Measurements from ENCODE around the gene TRIM10. TPM values are rescaled to one million over a fixed set of nuclear protein-coding genes. Genes with fewer than 3 reads are reported as not detected.
A peak's percentile ranks its signal among the peaks of the same experiment; 100 is the strongest.

Gene TRIM10
- total and polyA plus RNA-seq, 10 of the 15 experiments (the other 5 are each of a cell fraction or from before 2014, with no cell fraction given), result 0.01 TPM; not detected in 9

GRCh38 chr6:30206799-30207618 is 46.0 kb upstream of the TRIM10 start (continued):
- TF ChIP-seq CUX1 (IDR thresholded peaks at IDR 0.05; ENCODE audit: insufficient replicate concordance, low read depth, low read length) (no peak), NFIC (IDR thresholded peaks at IDR 0.05; ENCODE audit: low read depth, low read length) (no peak), CBFB (IDR thresholded peaks at IDR 0.05; ENCODE audit: low read depth) (no peak)

GRCh38 chr6:30206152-30206551 is 45.1 kb upstream of the TRIM10 start:
- RAD21 ChIA-PET (ENCODE audit: unreplicated experiment), result no interaction called here
- Histone ChIP-seq H3K4me1 (ENCODE audit: control insufficient read depth, insufficient read depth, low read length) (peaks cover 58% of the 10 kb centered on the region), H3K4me3 (no peak overlapping the region), H3K9ac (ENCODE audit: control insufficient read depth, insufficient read depth, low read length) (no peak overlapping the region), H3K27ac (ENCODE audit: control insufficient read depth, insufficient read depth) (no peak overlapping the region), H3K36me3 (ENCODE audit: control insufficient read depth in 2 of 2, insufficient read depth in 2 of 2, low read length in 1 of 2) (peaks cover 1 to 20% of the 10 kb centered on the region in 2 experiments; a peak in 3 of 4 replicates), H2AFZ (ENCODE audit: control insufficient read depth, low read depth, low read length) (no peak overlapping the region), H3K4me2 (ENCODE audit: control insufficient read depth, insufficient read depth) (peak overlapping the region; percentile 26; the same call in 1 of the 2 replicates), H3K79me2 (ENCODE audit: control insufficient read depth, insufficient read depth, low read length) (peaks cover 82% of the 10 kb centered on the region), H3K27me3 (replicated peaks in 1 of 2; ENCODE audit: control insufficient read depth in 2 of 2, insufficient read depth in 2 of 2, low read length in 1 of 2) (no peaks in the 10 kb centered on the region), H3K9me3 (replicated peaks; ENCODE audit: control insufficient read depth, insufficient read depth, low read length) (no peaks in the 10 kb centered on the region), H4K20me1 (ENCODE audit: control insufficient read depth, insufficient read depth) (peaks cover 15% of the 10 kb centered on the region; the same call in 1 of the 2 replicates)
- DNase-seq (ENCODE audit: low read depth, low spot score), result no peak
- BruUV-seq (replicated peaks), result no TSS peak
- ATAC-seq, result peak; percentile 61
- SMC1A ChIA-PET (ENCODE audit: uncharacterized antibody, unreplicated experiment), result interaction anchor here (1.5 kb wide), 1 partner anchor 13 kb away, joined by 5 read pairs; no protein-coding TSS in a partner anchor
- intact Hi-C loops (cut with micrococcal nuclease; ENCODE audit: unreplicated experiment), result no loop called here
- CTCF ChIA-PET, result interaction anchor here (1.1 to 2.6 kb wide), 5 partner anchors 10 to 192 kb away, joined by 3 to 10 read pairs (median 4); no protein-coding TSS in a partner anchor
- POLR2A ChIA-PET, result interaction anchor here (0.5 to 1.6 kb wide), 3 partner anchors 14 to 56 kb away, joined by 3 to 4 read pairs (median 3); no protein-coding TSS in a partner anchor
- in situ Hi-C loops (cut with MboI), result no loop called here
- 13% methylated on average over 7 of the region's 7 CpGs for WGBS (ENCODE audit: insufficient coverage, insufficient replicate concordance, low lambda C conversion rate, missing lambda C conversion rate)
- FAIRE-seq, result no peak
- TF ChIP-seq TCF7 (IDR thresholded peaks at IDR 0.05; ENCODE audit: borderline replicate concordance), result no peak
- TF ChIP-seq ATF3 (IDR thresholded peaks at IDR 0.05; ENCODE audit: borderline replicate concordance, extremely low read depth, low read depth, low read length), result no peak
- TF ChIP-seq PAX5 (IDR thresholded peaks at IDR 0.05; ENCODE audit: borderline replicate concordance, low read depth, low read length), result peak; percentile 77; the same call in 1 of the 2 replicates
- TF ChIP-seq IKZF1 (conservative IDR thresholded peaks at IDR 0.05), result 0 out of 2 replicates have a peak, but pooled peaks have one; percentile 18
- TF ChIP-seq NRF1 (conservative IDR thresholded peaks at IDR 0.05; ENCODE audit: low read depth, low read length), result no peak
- no peak for TF ChIP-seq SMAD5 (IDR thresholded peaks at IDR 0.05; ENCODE audit: low read depth)
- TF ChIP-seq RUNX3 (IDR thresholded peaks at IDR 0.05; ENCODE audit: low read length), result peak; percentile 29
- TF ChIP-seq ZBTB4 (CRISPR knock-in tag; IDR thresholded peaks at IDR 0.05), result no peak
